ENCODE measurements around the gene PRPF4.

PRPF4 gene

DNA sequence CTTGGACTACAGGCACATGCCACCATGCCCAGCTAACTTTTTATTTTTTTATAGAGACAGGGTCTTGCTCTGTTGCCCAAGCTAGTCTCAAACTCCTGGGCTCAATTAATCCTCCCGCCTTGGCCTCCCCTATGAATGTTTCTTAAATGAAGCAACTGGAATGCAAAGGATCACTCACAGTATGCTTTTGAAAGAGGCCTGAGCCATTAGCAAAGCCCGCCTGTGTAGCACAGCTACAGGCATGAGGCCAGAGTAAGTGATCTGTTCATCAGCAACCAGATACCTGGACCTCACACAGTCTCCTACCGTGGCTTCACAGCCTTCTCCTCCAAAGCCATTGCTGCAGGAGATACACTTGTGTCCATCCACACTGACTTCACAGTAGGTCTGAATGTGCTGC is 44.6 kb downstream of the PRPF4 start:
- no peak for DNase-seq (ENCODE audit: low read depth)
- TF ChIP-seq, protein P1, sequence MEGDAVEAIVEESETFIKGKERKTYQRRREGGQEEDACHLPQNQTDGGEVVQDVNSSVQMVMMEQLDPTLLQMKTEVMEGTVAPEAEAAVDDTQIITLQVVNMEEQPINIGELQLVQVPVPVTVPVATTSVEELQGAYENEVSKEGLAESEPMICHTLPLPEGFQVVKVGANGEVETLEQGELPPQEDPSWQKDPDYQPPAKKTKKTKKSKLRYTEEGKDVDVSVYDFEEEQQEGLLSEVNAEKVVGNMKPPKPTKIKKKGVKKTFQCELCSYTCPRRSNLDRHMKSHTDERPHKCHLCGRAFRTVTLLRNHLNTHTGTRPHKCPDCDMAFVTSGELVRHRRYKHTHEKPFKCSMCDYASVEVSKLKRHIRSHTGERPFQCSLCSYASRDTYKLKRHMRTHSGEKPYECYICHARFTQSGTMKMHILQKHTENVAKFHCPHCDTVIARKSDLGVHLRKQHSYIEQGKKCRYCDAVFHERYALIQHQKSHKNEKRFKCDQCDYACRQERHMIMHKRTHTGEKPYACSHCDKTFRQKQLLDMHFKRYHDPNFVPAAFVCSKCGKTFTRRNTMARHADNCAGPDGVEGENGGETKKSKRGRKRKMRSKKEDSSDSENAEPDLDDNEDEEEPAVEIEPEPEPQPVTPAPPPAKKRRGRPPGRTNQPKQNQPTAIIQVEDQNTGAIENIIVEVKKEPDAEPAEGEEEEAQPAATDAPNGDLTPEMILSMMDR (IDR thresholded peaks at IDR 0.05; ENCODE audit: control insufficient read depth, extremely low read depth, insufficient read depth): no peak
- H3K4me3 ChIP-seq (ENCODE audit: low read depth, low read length): no peak overlapping the region

DNA sequence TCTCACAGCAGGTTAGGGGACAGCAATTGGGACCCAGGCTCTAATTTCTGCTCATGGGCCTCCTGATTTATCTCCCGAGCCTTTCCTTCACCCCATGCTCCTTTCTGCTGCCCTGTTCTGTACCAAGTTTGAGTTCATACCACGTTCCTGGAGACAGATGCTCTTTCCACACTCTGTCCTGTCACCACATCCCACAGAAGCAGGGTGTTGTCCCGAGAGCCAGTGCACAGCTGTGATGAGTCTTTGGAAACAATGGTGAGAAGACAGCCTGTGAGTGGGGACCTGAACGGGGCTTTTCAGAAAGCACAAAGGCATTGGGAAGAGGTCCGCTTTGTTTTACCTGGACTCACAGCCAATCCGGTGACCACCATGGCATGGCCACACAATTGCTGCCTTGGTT is 47.2 kb downstream of the PRPF4 start:
- DNase-seq (ENCODE audit: low read depth): no peak
- TF ChIP-seq, protein P1 (IDR thresholded peaks at IDR 0.05; ENCODE audit: control insufficient read depth, extremely low read depth, insufficient read depth): no peak
- H3K4me3 ChIP-seq (ENCODE audit: low read depth, low read length): no peak overlapping the region

DNA sequence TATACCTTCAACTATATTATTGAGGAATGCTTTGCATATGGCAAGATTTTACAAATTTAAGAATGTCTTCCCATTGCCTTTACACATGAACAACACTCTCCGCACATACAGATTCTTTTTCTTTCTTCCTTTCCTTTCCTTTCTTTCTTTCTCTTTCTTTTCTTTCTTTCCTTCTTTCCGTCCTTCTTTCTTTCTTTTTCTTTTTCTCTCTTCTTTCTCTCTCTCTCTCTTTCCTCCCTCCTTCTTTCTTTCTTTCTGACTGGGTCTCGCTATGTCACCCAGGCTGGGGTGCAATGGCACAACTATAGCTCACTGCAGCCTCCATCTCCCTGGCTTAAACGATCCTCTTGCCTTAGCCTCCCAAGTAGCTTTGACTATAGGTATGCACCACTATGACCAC is 50.8 kb downstream of the PRPF4 start:
- TF ChIP-seq, protein P1 (IDR thresholded peaks at IDR 0.05; ENCODE audit: control insufficient read depth, extremely low read depth, insufficient read depth): no peak
- DNase-seq (ENCODE audit: low read depth): no peak
- no peak overlapping the region for H3K4me3 ChIP-seq (ENCODE audit: low read depth, low read length)

DNA sequence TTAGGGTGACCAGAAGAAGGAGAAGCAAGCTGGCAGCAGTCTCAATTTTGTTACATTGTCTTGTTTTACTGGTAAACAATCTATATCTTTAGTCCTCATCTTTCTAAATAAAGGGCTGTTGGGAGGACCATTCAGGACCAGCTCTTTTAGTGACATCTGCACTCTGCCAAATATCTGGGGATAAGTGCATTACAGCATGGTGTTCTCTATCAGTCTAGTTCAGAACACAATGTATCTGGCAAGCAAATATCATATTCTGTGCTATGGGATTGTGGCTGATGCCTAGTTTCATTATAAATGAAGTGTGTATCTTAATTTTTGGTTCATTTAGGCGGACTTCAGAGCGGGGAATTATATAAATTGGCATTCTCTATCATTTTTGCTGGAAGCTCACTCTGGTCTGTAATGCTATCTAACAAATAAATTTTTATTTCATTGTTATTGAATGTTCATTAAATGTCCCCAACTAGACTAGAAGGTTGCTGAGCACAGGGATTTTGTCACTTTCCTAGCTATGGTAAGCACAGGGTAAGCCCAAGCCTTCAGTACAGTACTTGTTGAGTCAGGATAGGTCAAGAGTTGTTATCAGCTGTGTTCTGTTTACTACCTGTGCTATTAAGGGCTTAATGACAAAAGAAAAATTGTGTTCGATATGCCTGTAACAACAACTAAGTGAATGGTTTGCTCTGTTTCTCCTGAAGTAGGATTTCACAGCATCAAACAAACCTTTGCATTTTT is 52.8 kb downstream of the PRPF4 start:
- DNase-seq (ENCODE audit: low read depth): no peak
- H3K4me3 ChIP-seq (ENCODE audit: low read depth, low read length): no peak overlapping the region
- TF ChIP-seq, protein P1 (IDR thresholded peaks at IDR 0.05; ENCODE audit: control insufficient read depth, extremely low read depth, insufficient read depth): no peak

DNA sequence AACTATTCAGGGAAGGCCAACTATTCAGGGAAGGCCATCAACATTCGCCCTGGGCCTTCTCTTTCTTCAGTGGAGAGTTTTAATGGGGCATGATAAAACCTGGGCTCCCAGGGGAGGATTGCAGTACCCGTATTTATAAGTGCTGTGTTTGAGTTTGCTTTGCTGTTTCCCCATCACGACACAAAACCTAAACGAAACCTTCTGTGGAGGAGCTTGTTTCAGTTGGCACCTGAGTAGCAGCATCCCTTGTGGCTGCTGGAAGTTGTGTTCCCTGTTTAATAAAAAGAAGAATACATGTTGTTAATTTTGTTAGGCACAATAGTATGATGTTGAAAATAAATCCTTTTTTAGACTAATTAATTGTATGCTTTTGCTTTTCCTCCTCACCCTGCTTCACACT is 56.3 kb downstream of the PRPF4 start:
- H3K4me3 ChIP-seq (ENCODE audit: low read depth, low read length): no peak overlapping the region
- DNase-seq (ENCODE audit: low read depth): no peak
- TF ChIP-seq, protein P1 (IDR thresholded peaks at IDR 0.05; ENCODE audit: control insufficient read depth, extremely low read depth, insufficient read depth): no peak

DNA sequence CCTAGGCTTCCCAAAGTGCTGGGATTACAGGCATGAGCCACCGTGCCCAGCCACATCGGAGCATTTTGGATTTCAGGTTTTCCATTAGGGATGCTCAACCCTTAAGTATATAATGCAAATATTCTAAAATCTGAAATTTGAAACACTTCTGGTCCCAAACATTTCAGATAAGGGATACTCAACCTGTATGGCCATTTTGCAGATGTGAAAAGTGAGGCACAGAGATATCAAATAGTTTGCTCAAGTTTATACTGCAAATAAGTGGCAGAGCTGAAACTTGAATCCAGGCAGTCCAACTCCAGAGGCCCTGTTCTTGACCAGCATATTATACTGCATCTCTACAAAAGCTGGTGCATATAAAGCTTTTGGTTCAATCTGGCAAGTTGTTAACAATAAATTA is 62.3 kb downstream of the PRPF4 start:
- DNase-seq (ENCODE audit: low read depth): no peak
- TF ChIP-seq, protein P1 (IDR thresholded peaks at IDR 0.05; ENCODE audit: control insufficient read depth, extremely low read depth, insufficient read depth): no peak
- H3K4me3 ChIP-seq (ENCODE audit: low read depth, low read length): no peak overlapping the region
